ENCODE measurements around the gene COBLL1. TPM values are rescaled to one million over a fixed set of nuclear protein-coding genes. Genes with fewer than 3 reads are reported as not detected.
"Not testable (repeated sequence)": the region's sequence is repeated elsewhere in the genome, so short reads cannot be mapped to it uniquely, and the experiment has no call there.

COBLL1 gene
- total and polyA plus RNA-seq, 9 donors = 5.6 to 11.0 (median 7.3) TPM

DNA sequence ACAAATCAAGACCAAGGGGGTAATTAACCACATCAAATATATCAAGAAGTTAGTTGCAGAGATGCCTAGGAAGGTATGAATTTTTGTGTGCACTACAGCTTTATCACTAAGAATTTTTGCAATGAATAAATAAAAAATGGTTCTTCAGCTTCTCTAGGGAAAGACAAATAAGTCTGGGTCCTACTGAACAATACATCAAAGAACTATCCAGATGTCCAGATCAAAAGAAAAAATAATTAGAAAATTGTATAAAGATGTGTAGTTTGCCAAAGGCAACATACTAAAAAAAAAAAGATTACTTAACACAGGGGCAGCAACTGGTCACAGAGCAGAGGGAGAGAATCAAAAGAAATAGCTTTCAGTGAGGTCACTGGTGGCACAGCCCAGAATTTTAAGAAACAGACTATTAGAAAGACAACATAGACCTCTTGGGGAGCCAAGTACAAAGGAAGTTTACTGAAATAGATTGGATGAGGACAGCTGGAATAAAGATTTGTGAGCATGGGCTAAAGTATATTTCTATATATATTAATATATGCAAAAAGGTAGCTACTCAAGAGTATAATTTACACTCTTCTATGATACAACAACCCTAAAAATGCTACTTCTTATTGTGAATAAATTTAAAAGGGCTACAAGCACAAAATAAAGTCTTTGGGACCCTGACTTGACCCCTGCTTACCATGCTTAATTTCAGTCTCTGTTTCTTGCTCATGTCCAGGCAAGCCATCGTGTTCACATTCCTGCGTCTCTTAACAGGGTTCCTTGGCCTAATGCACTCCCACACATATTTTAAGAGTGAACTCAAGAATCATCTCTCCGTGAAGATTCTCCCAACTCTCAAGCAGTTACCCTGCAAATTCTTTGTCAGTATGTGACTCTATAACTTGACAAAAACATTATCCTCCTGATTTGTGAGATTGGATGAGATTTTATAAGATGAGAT, 121.4 kb downstream of the COBLL1 start:
- H3K4me3 ChIP-seq (ENCODE audit: low read length) = no peak overlapping the region
- no peaks in the 10 kb centered on the region for H3K4me1 ChIP-seq (ENCODE audit: control insufficient read depth, insufficient read depth, low read length)
- no peaks in the 10 kb centered on the region for H3K27me3 ChIP-seq (ENCODE audit: control insufficient read depth, insufficient read depth, low read length)
- H3K9me3 ChIP-seq (replicated peaks; ENCODE audit: control insufficient read depth, low read depth, low read length) = no peaks in the 10 kb centered on the region
- H3K36me3 ChIP-seq (ENCODE audit: control insufficient read depth, insufficient read depth, low read length) = no peaks in the 10 kb centered on the region
- H3K27ac ChIP-seq (ENCODE audit: low read length) = no peak overlapping the region
- 63% methylated on average over 2 of the region's 3 CpGs for WGBS (ENCODE audit: insufficient coverage)
- DNase-seq = no peak

DNA sequence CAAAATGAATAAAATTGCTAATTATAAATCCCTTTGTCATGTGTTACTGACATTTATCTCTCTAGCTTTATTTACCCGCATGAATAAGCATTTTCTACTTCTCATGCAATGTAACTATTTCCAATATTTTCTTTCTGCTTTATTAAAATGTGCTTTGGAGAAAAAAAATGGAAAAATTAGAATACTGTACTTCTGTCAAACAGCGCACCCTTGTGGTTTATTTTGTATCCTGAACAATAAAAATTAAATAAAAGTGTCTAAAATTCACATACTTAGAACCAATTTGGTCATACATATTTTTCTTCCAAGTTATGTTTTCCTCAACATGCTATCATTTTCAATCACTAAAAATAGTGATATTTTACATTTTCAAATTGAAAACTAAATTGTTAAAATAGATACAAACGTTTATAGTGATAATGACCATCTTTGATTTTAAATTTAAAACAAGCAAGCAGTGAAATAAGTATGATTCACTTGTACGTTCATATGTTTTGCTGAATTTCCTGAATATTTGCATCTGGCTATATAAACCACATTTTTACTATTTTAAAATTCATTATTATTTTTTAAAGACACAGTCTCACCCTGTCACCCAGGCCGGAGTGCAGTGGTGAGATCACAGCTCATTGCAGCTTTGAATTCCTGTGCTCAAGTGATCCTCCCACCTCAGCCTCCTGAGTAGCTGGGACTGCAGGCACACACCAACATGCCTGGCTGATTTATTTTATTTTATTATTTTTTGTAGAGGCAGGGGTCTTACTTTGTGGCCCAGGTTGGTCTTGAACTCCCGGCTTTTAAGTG, 124.4 kb downstream of the COBLL1 start:
- Histone ChIP-seq H3K4me3 (ENCODE audit: low read length) (no peak overlapping the region), H3K27ac (ENCODE audit: low read length) (no peak overlapping the region), H3K9me3 (replicated peaks; ENCODE audit: control insufficient read depth, low read depth, low read length) (no peaks in the 10 kb centered on the region), H3K27me3 (ENCODE audit: control insufficient read depth, insufficient read depth, low read length) (no peaks in the 10 kb centered on the region), H3K36me3 (ENCODE audit: control insufficient read depth, insufficient read depth, low read length) (no peaks in the 10 kb centered on the region), H3K4me1 (ENCODE audit: control insufficient read depth, insufficient read depth, low read length) (no peaks in the 10 kb centered on the region)
- no CpG with 5 or more reads among the region's 6 CpGs for WGBS (ENCODE audit: insufficient coverage)
- peak; percentile 55 for DNase-seq

DNA sequence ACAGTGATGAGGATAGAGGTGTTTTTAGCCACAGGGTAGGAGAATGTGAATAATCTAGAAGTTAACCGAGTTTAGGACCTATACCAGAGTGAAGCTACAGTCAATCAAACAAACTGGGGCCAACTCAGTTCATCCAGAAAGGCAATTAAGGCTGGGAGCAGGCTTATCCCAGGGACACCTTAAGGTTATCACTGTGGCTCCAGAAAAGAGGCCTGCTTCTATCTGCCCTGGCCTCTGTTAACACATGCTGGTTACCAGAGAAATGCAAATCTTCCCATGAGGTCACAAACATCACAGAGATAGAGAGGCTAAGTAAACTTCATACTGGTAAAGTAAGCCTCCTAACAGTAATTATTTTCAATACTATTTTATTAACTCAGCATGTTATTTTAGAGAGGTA, 127.2 kb downstream of the COBLL1 start:
- Histone ChIP-seq H3K36me3 (ENCODE audit: control insufficient read depth, insufficient read depth, low read length) (no peaks in the 10 kb centered on the region), H3K4me1 (ENCODE audit: control insufficient read depth, insufficient read depth, low read length) (no peaks in the 10 kb centered on the region), H3K27ac (ENCODE audit: low read length) (no peak overlapping the region), H3K27me3 (ENCODE audit: control insufficient read depth, insufficient read depth, low read length) (no peaks in the 10 kb centered on the region), H3K4me3 (ENCODE audit: low read length) (no peak overlapping the region), H3K9me3 (replicated peaks; ENCODE audit: control insufficient read depth, low read depth, low read length) (no peaks in the 10 kb centered on the region)
- no CpG with 5 or more reads among the region's 1 CpG for WGBS (ENCODE audit: insufficient coverage)
- DNase-seq = no peak

- no peak for DNase-seq
- Histone ChIP-seq H3K9me3 (replicated peaks; ENCODE audit: control insufficient read depth, low read depth, low read length) (no peaks in the 10 kb centered on the region), H3K27ac (ENCODE audit: low read length) (no peak overlapping the region), H3K27me3 (ENCODE audit: control insufficient read depth, insufficient read depth, low read length) (no peaks in the 10 kb centered on the region), H3K4me1 (ENCODE audit: control insufficient read depth, insufficient read depth, low read length) (no peaks in the 10 kb centered on the region), H3K4me3 (ENCODE audit: low read length) (no peak overlapping the region), H3K36me3 (ENCODE audit: control insufficient read depth, insufficient read depth, low read length) (no peaks in the 10 kb centered on the region)
- WGBS (ENCODE audit: insufficient coverage) = no CpG with 5 or more reads among the region's 1 CpG
These were observed 129.9 kb downstream of the COBLL1 start for GRCh38 chr2:164711766-164712138.

- WGBS (ENCODE audit: insufficient coverage) = no CpG with 5 or more reads among the region's 6 CpGs
- H3K36me3 ChIP-seq (ENCODE audit: control insufficient read depth, insufficient read depth, low read length) = no peaks in the 10 kb centered on the region
These were observed 130.5 kb downstream of the COBLL1 start for GRCh38 chr2:164710837-164711765.

GRCh38 chr2:164710252-164710836, 131.3 kb downstream of the COBLL1 start:
- H3K9me3 ChIP-seq (replicated peaks; ENCODE audit: control insufficient read depth, low read depth, low read length); H3K27me3 ChIP-seq (ENCODE audit: control insufficient read depth, insufficient read depth, low read length); H3K4me3 ChIP-seq (ENCODE audit: low read length); DNase-seq; H3K27ac ChIP-seq (ENCODE audit: low read length); H3K36me3 ChIP-seq (ENCODE audit: control insufficient read depth, insufficient read depth, low read length); H3K4me1 ChIP-seq (ENCODE audit: control insufficient read depth, insufficient read depth, low read length): not testable (repeated sequence)
- WGBS (ENCODE audit: insufficient coverage) = 100% methylated on average over 4 of the region's 10 CpGs

More at GRCh38 chr2:164710837-164711765, 130.5 kb downstream of the COBLL1 start:
- DNase-seq = no peak
- Histone ChIP-seq H3K9me3 (replicated peaks; ENCODE audit: control insufficient read depth, low read depth, low read length) (no peaks in the 10 kb centered on the region), H3K27ac (ENCODE audit: low read length) (no peak overlapping the region), H3K27me3 (ENCODE audit: control insufficient read depth, insufficient read depth, low read length) (no peaks in the 10 kb centered on the region), H3K4me1 (ENCODE audit: control insufficient read depth, insufficient read depth, low read length) (no peaks in the 10 kb centered on the region), H3K4me3 (ENCODE audit: low read length) (no peak overlapping the region)

DNA sequence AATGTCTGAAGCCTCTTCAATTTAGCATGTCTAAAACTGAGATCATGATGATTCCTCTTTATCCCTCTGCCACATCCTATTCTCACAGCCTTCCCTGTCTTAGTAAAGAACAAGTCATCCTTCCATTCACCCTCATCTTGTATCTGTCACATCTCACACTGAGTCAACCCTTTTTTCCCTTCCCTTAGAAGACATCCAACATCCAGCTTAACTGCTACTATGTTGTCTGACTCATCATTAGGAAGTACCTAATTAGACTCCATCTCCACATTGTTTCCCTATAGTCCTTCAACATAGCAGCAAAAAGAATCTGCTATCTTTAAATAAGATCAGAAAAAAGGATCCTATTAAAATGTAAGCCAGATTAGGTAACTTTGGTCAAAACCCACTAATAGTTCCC, 135.1 kb downstream of the COBLL1 start:
- Histone ChIP-seq H3K36me3 (ENCODE audit: control insufficient read depth, insufficient read depth, low read length) (no peaks in the 10 kb centered on the region), H3K4me3 (ENCODE audit: low read length) (no peak overlapping the region), H3K4me1 (ENCODE audit: control insufficient read depth, insufficient read depth, low read length) (no peaks in the 10 kb centered on the region), H3K27ac (ENCODE audit: low read length) (no peak overlapping the region), H3K9me3 (replicated peaks; ENCODE audit: control insufficient read depth, low read depth, low read length) (no peaks in the 10 kb centered on the region), H3K27me3 (ENCODE audit: control insufficient read depth, insufficient read depth, low read length) (no peaks in the 10 kb centered on the region)
- no peak for DNase-seq

GRCh38 chr2:164705412-164706167, 136.0 kb downstream of the COBLL1 start:
- no peak for DNase-seq
- WGBS (ENCODE audit: insufficient coverage) = 90% methylated on average over 6 of the region's 12 CpGs

More at GRCh38 chr2:164705412-164706167, 136.0 kb downstream of the COBLL1 start:
- Histone ChIP-seq H3K36me3 (ENCODE audit: control insufficient read depth, insufficient read depth, low read length) (no peaks in the 10 kb centered on the region), H3K4me3 (ENCODE audit: low read length) (no peak overlapping the region), H3K9me3 (replicated peaks; ENCODE audit: control insufficient read depth, low read depth, low read length) (no peaks in the 10 kb centered on the region), H3K27ac (ENCODE audit: low read length) (no peak overlapping the region), H3K4me1 (ENCODE audit: control insufficient read depth, insufficient read depth, low read length) (no peaks in the 10 kb centered on the region), H3K27me3 (ENCODE audit: control insufficient read depth, insufficient read depth, low read length) (no peaks in the 10 kb centered on the region)

All from muscle of leg (tissue), 11 donors.